A172 (cell line): ENCODE measurements around the gene MRPL2. TPM values are rescaled to one million over a fixed set of nuclear protein-coding genes. Genes with fewer than 3 reads are reported as not detected.

Experiments
- DNase-seq: peaks from one replicate; pipeline ENCODE4 v3.0.0-alpha.2; 2015; ENCODE audit warnings: low spot score
- total RNA-seq: library from RNA; depleted of rRNA; stranded (reverse); fragments of >200 nt; shearing (Covaris generic); gene quantifications from 2 replicates; pipeline ENCODE4 v1.2.3, GENCODE V29; 2014

Gene MRPL2
- total RNA-seq, 1 experiment from 2014 or later: 30.7 TPM

DNA sequence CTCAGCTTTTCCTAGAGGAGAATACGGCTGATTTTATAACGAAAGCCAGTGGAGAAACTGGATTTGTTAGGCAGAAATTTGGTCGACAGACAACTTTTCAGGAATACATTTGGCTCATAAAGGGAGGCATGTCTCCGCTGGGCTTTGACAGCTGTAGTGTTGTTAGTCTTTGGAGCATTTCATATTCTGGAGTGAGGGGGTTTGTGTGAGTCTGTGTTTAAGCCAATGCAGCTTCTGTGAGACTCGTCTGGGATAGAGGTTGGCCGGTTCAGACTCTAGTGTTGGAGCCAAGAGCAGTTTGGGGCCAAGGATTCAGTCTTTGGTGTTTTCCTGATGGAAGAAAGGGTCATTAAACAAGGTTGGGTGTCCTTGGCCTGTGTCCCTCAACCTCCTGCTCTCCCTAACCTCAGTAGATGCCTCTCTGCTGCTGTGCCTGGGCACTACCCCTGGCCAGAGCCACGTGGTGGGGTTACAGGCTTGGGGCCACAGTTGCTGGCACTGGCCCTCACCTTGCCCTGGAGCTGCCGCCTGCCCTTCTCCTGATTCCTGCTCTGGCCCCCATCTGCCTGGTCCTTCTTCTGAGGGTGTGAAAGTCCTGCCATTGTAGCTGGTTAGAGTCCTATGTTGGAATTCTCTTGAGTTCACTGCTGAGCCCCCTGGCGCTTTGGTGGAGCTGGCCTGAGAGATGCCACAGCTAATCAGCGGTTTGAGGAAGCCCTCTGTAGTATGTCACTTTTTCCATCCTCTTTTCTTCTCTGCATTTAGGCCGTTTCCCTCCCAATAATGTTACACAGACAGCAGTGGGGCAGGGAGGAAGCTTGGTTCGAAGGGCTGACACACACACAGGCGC, 23.8 kb upstream of the MRPL2 start:
- no peak for DNase-seq

- peak; percentile 27 for DNase-seq
Measured at GRCh38 chr6:43081922-43082321, 22.7 kb upstream of the MRPL2 start.

DNA sequence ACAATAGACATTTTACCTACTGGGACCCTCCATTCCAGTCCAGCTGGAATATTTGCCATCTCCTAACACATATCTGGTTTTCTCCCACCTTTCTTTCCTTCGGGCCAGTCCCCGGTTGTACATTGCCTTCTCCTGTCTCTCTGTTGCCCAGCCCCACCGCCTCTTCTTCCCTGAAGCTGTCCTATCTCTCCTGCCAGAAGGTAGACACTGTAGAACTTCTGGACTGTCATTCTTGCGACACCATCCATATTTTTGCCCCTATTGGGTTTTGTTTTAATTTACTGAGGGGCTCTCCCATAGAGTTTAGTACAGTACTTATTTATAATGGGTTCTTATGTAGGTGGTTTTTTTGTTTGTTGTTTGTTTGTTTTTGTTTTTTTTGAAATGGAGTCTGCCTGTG, 21.8 kb upstream of the MRPL2 start:
- DNase-seq: no peak

DNA sequence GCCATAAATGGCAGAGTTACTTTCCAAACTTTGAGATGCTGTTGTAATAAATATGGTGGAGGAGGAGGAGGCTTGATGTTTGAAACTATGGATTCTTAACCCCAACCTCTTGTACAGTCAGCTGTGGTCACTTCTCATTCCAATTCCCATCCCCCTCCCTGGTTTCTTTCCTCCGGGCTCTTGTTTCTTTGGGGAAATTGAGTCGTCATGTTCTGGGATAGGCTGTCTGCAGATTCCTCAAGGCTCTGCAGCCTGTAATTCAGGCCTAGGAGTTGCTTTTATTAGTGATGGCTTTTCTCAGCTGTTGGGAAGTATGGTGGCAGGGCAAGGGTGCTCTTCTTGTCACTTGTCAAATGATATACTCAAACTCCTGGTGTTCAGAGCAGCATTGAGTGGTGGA, 19.5 kb upstream of the MRPL2 start:
- no peak for DNase-seq

- DNase-seq: no peak
Measured at GRCh38 chr6:43077981-43078511, 18.8 kb upstream of the MRPL2 start.

- peak; percentile 55 for DNase-seq
Measured at GRCh38 chr6:43077333-43077809, 18.1 kb upstream of the MRPL2 start.

GRCh38 chr6:43076464-43077332, 17.5 kb upstream of the MRPL2 start:
- no peak for DNase-seq

- peak; percentile 25 for DNase-seq
Measured at GRCh38 chr6:43075670-43076463, 16.6 kb upstream of the MRPL2 start, which contains the start of gene PTK7. Gene PTK7, plus strand, starts transcription at chr6:43076314. Its CDS starts 175 bp downstream, at chr6:43076489.

DNA sequence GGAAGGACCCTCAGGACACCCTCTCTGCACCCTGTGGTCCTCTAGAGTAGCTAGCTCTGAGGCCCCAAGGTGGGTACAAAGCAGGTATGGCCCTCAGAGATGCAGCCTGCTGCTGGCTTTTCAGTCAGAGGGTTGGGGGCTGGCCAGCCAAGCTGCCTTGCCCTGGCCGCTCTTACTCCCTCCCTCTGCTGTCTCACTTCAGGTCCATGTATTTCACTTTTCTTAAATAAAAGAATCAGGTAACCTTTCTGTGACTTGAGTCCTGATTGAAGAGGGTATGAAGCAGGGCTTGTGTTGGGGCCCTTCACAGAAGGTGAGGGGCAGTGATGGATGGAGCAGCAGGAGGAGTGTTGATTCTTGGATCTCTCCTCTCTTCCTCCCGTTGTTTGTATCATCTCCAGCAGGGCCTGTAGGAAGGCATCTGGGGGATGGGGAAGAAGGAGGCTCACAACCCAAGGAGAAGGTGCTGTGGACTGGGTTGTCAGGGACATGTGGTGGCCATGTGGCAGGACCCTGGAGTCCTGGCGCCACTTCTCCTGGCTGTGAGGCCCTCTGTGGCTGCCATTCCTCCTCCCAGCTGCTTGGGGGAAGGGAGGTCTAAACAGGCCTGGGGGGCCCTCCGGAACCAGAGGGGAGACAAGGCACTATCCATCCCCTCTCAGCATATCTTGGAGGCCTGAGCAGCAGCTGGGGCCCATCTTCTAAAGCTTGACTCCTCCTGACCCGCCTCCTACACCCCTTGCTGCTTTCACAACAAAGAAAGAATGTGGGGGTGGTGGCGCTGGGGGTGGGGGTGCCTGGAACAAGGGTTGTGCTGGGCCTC, 15.8 kb upstream of the MRPL2 start:
- no peak for DNase-seq

- DNase-seq: peak; percentile 40
Measured at GRCh38 chr6:43070028-43070632, 10.9 kb upstream of the MRPL2 start.

DNA sequence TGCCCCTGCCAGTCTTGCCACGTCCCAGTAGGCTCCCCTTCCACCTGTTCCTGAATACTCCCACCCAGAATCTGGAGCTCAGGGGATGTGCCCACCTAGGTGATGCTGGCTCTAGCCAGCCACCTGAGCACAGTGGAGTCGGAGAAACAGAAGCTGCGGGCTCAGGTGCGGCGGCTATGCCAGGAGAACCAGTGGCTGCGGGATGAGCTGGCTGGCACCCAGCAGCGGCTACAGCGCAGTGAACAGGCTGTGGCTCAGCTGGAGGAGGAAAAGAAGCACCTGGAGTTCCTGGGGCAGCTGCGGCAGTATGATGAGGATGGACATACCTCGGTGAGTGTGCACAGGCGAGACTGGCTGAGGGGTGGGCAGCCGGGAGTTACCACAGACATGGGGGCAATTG, 3.6 kb upstream of the MRPL2 start:
- DNase-seq: no peak

- DNase-seq: peak; percentile 54
Measured at GRCh38 chr6:43061861-43062260, 2.6 kb upstream of the MRPL2 start.

DNA sequence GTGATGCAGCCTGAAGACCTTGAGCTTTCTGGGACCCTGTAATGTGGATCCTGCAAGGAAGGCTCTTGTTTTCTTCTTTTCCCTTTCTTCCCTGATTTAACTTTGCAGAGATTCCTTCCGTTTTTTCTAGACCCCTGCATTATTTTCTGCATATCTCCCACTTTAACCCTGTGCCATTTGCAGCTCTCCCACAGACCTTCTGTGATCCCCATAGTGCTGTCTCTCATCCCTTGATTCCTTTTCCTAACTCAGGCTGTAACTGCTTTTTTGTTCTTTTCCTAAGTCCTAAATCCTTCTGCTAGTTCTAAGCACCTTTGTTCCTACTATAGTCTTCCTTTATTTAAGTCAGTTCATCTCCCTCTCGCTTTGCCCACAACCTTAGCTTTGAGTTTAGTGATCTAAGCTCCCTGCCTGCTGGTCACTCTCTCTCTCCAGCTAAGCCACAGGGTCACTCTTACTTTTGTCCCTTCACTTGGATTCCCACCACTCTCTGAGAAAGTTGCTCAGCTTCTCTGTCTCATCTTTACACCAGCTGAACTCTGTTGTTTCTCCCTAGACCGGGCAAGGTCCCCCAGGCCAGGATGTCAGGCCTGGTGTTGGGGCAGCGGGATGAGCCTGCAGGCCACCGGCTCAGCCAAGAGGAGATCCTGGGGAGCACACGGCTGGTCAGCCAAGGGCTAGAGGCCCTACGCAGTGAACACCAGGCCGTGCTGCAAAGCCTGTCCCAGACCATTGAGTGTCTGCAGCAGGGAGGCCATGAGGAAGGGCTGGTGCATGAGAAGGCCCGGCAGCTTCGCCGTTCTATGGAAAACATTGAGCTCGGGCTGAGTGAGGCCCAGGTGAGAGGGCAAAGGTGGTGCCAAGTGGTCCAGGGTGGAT, 1.8 kb upstream of the MRPL2 start:
- no peak for DNase-seq

- peak; percentile 18 for DNase-seq
Measured at GRCh38 chr6:43060034-43060754, 960 bp upstream of the MRPL2 start.

DNA sequence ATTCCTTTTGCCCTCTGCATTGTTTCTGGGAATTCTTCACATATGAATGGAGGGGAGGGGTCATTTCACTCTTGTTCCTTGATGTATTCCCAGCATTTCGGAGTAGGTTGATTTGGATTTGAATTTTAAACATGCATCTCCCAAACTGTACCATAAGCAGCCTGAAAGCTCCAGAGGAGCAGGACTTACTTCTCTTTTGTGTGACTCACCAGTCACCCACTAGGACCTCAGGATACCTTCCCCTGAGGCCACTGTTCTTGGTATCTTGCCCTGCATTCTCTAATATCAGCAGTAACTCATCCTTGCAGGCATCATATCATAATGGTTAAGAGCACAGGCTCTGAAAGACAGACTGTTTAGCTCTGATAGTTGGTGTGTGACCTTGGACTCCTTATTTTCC, 703 bp downstream of the MRPL2 start:
- DNase-seq: peak; percentile 7

DNA sequence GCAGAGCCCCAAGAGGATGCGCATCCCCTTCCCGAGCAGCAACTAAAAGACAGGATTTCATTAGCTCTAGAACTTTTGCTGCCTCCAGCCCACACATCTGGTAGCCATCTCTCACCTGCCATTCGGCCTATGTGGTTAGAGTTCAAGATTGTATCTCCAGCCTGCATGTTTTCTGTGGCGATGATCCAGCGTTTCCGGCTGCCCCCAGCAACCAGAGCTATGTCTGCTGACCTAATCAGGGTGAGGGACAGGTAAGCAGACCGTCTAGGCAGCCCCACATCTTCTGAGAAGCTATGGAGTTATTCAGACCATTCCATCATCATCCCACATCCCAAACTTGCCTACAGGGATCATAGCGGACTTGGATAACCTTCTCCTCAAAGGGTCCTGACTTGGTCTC, 3.3 kb downstream of the MRPL2 start:
- no peak for DNase-seq

DNA sequence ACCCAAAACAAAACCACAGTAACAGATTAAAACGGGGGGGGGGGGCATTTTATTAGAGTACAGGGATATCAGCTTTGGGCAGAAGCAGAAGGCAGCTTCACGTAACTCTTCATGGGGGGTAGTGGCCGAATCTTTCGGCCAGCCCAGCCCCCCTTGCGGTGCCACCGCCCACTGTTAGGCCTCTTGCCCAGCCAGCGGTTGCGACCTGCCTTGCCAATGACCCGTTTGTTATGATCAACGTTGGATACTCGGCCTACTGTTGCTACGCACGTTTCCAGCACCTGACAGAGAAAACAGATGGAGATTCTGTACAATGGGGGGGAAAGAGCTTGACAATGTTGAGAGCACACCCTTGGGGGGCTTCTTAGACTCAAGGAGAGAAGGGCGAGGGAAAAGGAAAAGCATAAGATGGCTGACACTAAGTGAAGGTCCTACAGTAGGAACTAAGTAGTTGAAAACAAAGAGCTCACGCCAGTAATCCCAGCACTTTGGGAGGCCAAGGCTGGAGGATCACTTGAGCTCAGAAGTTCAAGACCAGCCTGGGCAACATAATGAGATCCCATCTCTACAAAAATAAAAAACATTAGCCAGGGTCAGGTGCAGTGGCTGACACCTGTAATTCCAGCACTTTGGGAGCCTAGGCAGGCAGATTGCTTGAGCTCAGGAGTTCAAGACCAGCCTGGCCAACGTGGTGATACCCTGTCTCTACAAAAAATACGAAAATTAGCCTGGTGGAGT, 4.9 kb downstream of the MRPL2 start:
- no peak for DNase-seq
